T-cell (primary cell): ENCODE measurements around the gene STEEP1. TPM values are rescaled to one million over a fixed set of nuclear protein-coding genes. Genes with fewer than 3 reads are reported as not detected.
"Not testable (repeated sequence)": the region's sequence is repeated elsewhere in the genome, so short reads cannot be mapped to it uniquely, and the experiment has no call there.

Experiments used
- ATAC-seq, 4 experiments: fragments of 200-7000 bp in 3 of 4; fragments of 150-1000 bp in 1 of 4; cut with Tn5 transposase; replicated peaks in 1 of 4; 1 replicate in 3 of 4; 2 replicates in 1 of 4; pipeline ENCODE4 v1.10.0; 2021; ENCODE audit warnings: moderate library complexity in 3 of 4, mild to moderate bottlenecking in 2 of 4, moderate number of reproducible peaks in 1 of 4
- CTCF ChIA-PET, 2 donors: fragments of 300-600 bp; sonication (Branson Sonifier 250); formaldehyde crosslinking; loops; one replicate each; lab custom pipeline; 2022; ENCODE audit warnings: antibody characterized with exemption in 2 of 2; lab: Charles Lee
- POLR2A ChIA-PET, 2 donors: fragments of 300-600 bp; sonication (Branson Sonifier 250); formaldehyde crosslinking; loops; one replicate each; lab custom pipeline; 2022; ENCODE audit warnings: antibody characterized with exemption in 2 of 2; lab: Charles Lee
- DNase-seq, 35 experiments: peaks; one replicate each; pipeline versions ENCODE4 v3.0.0 to v3.0.0-alpha.2; 2013 to 2023
- H3K27ac ChIP-seq: one replicate; pipeline ENCODE4 v1.5.1; 2013; ENCODE audit warnings: low read length
- H3K27me3 ChIP-seq, 2 experiments: replicated peaks in 1 of 2; 1 replicate in 1 of 2; 2 replicates in 1 of 2; pipeline versions ENCODE4 v1.6.1 to v1.7.0; 2013; ENCODE audit warnings: low read length in 1 of 2, mixed read lengths in 1 of 2; ENCODE audit not compliant: control insufficient read depth in 2 of 2, insufficient read depth in 2 of 2; ENCODE audit errors: extremely low read depth in 1 of 2
- H3K36me3 ChIP-seq, 2 donors: 1 replicate in 1 of 2; 2 replicates in 1 of 2; pipeline versions ENCODE4 v1.6.1 to v1.7.0; 2013; ENCODE audit warnings: low read length in 1 of 2; ENCODE audit not compliant: control insufficient read depth in 2 of 2, insufficient read depth in 1 of 2; ENCODE audit errors: extremely low read depth in 1 of 2
- H3K4me1 ChIP-seq, 2 experiments: 1 replicate in 1 of 2; 2 replicates in 1 of 2; pipeline versions ENCODE4 v1.6.1 to v1.7.0; 2013; ENCODE audit warnings: low read length in 2 of 2, mixed read lengths in 1 of 2; ENCODE audit not compliant: insufficient read depth in 2 of 2, control insufficient read depth in 1 of 2; ENCODE audit errors: extremely low read depth in 1 of 2
- H3K4me3 ChIP-seq, 2 donors: 1 replicate in 1 of 2; 2 replicates in 1 of 2; pipeline versions ENCODE4 v1.5.1 to v1.7.0; 2013; ENCODE audit warnings: mild to moderate bottlenecking in 2 of 2, low read length in 1 of 2, moderate library complexity in 1 of 2; ENCODE audit not compliant: control insufficient read depth in 1 of 2; ENCODE audit errors: extremely low read depth in 1 of 2
- H3K9me3 ChIP-seq: 2 replicates; pipeline ENCODE4 v1.7.0; 2013
- H3K27ac Mint-ChIP-seq, 2 donors: one replicate each; pipeline ENCODE4 v1.8.0; 2020 to 2021; ENCODE audit warnings: mild to moderate bottlenecking in 2 of 2, mixed read lengths in 2 of 2
- H3K27me3 Mint-ChIP-seq, 2 donors: one replicate each; pipeline ENCODE4 v1.8.0; 2021 to 2022; ENCODE audit warnings: mixed read lengths in 2 of 2
- H3K36me3 Mint-ChIP-seq: one replicate; pipeline ENCODE4 v1.8.0; 2021; ENCODE audit warnings: mixed read lengths
- H3K4me1 Mint-ChIP-seq, 3 donors: one replicate each; pipeline ENCODE4 v1.8.0; 2020 to 2022; ENCODE audit warnings: mixed read lengths in 3 of 3, mild to moderate bottlenecking in 1 of 3
- H3K4me3 Mint-ChIP-seq, 3 donors: one replicate each; pipeline ENCODE4 v1.8.0; 2020 to 2022; ENCODE audit warnings: mild to moderate bottlenecking in 3 of 3, mixed read lengths in 3 of 3, moderate library complexity in 3 of 3
- H3K9me3 Mint-ChIP-seq, 3 donors: one replicate each; pipeline ENCODE4 v1.8.0; 2020 to 2022; ENCODE audit warnings: mixed read lengths in 3 of 3
- WGBS: methylation state at CpG from one replicate; pipeline ENCODE4 v1.1.5; 2013; ENCODE audit warnings: missing lambda C conversion rate; ENCODE audit not compliant: insufficient coverage; 5-methylcytosine and 5-hydroxymethylcytosine counted together
- total RNA-seq, 35 experiments: library from RNA in 6 of 35; stranded (reverse) in 6 of 35; fragments of 120-200 nt in 1 of 35; gene quantifications; one replicate each; pipeline versions ENCODE4 v1.2.1 to v1.2.4 and lab custom pipeline; 2013 to 2026

The STEEP1 gene
- total RNA-seq, 5 donors from 2014 or later (not counting 1 experiment from before 2014, with no cell fraction given), result 19.3 to 25.0 (median 21.4) TPM

- peaks cover 3 to 18% of the 10 kb centered on the region in 2 experiments for H3K4me1 ChIP-seq
- H3K4me1 Mint-ChIP-seq, result peaks cover 15 to 20% (median 16%) of the 10 kb centered on the region in 3 donors
- H3K27ac ChIP-seq, H3K9me3 Mint-ChIP-seq, H3K4me3 Mint-ChIP-seq, DNase-seq, H3K36me3 Mint-ChIP-seq, H3K9me3 ChIP-seq, H3K4me3 ChIP-seq, H3K27ac Mint-ChIP-seq, H3K27me3 Mint-ChIP-seq, H3K27me3 ChIP-seq, ATAC-seq, H3K36me3 ChIP-seq: not testable (repeated sequence)
- POLR2A ChIA-PET, result interaction anchor here in 1 of 2 donors (0.7 kb wide), 1 partner anchor 101 kb away, joined by 11 read pairs; the partner anchor contains the start of gene NKRF
- no CpG with 5 or more reads among the region's 10 CpGs for WGBS
- CTCF ChIA-PET, result interaction anchor here in 1 of 2 donors (0.7 kb wide), 1 partner anchor 800 kb away, joined by 3 read pairs; no protein-coding TSS in a partner anchor
Measured at GRCh38 chrX:119505145-119505544, 60.1 kb downstream of the STEEP1 start.

- Mint-ChIP-seq H3K9me3 (no peaks in the 10 kb centered on the region), H3K4me1 (peaks cover 15 to 21% (median 16%) of the 10 kb centered on the region in 3 donors), H3K27ac (peak overlapping the region in 1 of 2 donors; percentile 91), H3K4me3 (no peak overlapping the region), H3K36me3 (no peaks in the 10 kb centered on the region), H3K27me3 (no peaks in the 10 kb centered on the region)
- Histone ChIP-seq H3K4me1 (peaks cover 3 to 18% of the 10 kb centered on the region in 2 experiments), H3K4me3 (no peak overlapping the region), H3K27ac (peak overlapping the region; percentile 54), H3K9me3 (no peaks in the 10 kb centered on the region), H3K27me3 (no peaks in the 10 kb centered on the region), H3K36me3 (no peaks in the 10 kb centered on the region)
- DNase-seq (no peak), ATAC-seq (no peak)
- 80% methylated on average over 1 of the region's 2 CpGs for WGBS
- CTCF ChIA-PET, result no interaction called here
- POLR2A ChIA-PET, result no interaction called here
Measured at GRCh38 chrX:119503484-119503861, 61.7 kb downstream of the STEEP1 start.

- H3K27ac ChIP-seq, result peak overlapping the region; percentile 54
- Mint-ChIP-seq H3K9me3 (no peaks in the 10 kb centered on the region), H3K36me3 (no peaks in the 10 kb centered on the region), H3K27me3 (no peaks in the 10 kb centered on the region), H3K27ac (peak overlapping the region; percentile 91), H3K4me3 (peak overlapping the region in 1 of 3 donors; percentile 41), H3K4me1 (peaks cover 15 to 21% (median 16%) of the 10 kb centered on the region in 3 donors)
- peak; percentile 34 to 95 (median 68) for ATAC-seq
- no peaks in the 10 kb centered on the region for H3K36me3 ChIP-seq
- no peaks in the 10 kb centered on the region for H3K9me3 ChIP-seq
- no peak overlapping the region for H3K4me3 ChIP-seq
- POLR2A ChIA-PET, result no interaction called here
- WGBS, result no CpG with 5 or more reads among the region's 11 CpGs
- CTCF ChIA-PET, result no interaction called here
- no peaks in the 10 kb centered on the region for H3K27me3 ChIP-seq
- DNase-seq, result peak in 31 of 35 experiments; percentile 1 to 58 (median 25)
- peaks cover 3 to 18% of the 10 kb centered on the region in 2 experiments for H3K4me1 ChIP-seq
Measured at GRCh38 chrX:119502727-119503483, 62.3 kb downstream of the STEEP1 start.

- 91% methylated on average over 5 of the region's 7 CpGs for WGBS
- H3K27me3 ChIP-seq, result no peaks in the 10 kb centered on the region
- Mint-ChIP-seq H3K36me3 (no peaks in the 10 kb centered on the region), H3K4me3 (no peak overlapping the region), H3K27me3 (peaks cover 0 to 4% of the 10 kb centered on the region in 2 donors), H3K9me3 (no peaks in the 10 kb centered on the region), H3K27ac (peak overlapping the region; percentile 91), H3K4me1 (peaks cover 16 to 29% (median 20%) of the 10 kb centered on the region in 3 donors)
- H3K36me3 ChIP-seq, result no peaks in the 10 kb centered on the region
- DNase-seq (no peak), ATAC-seq (no peak)
- POLR2A ChIA-PET, result no interaction called here
- no peaks in the 10 kb centered on the region for H3K9me3 ChIP-seq
- H3K27ac ChIP-seq, result no peak overlapping the region
- H3K4me1 ChIP-seq, result peaks cover 3 to 18% of the 10 kb centered on the region in 2 experiments
- CTCF ChIA-PET, result interaction anchor here in 1 of 2 donors (0.7 kb wide), 1 partner anchor 587 kb away, joined by 4 read pairs; no protein-coding TSS in a partner anchor
- no peak overlapping the region for H3K4me3 ChIP-seq
Measured at GRCh38 chrX:119501511-119502148, 63.6 kb downstream of the STEEP1 start.

- POLR2A ChIA-PET, result no interaction called here
- H3K4me1 Mint-ChIP-seq, result peaks cover 22 to 36% (median 30%) of the 10 kb centered on the region in 3 donors
- no peak overlapping the region for H3K27ac Mint-ChIP-seq
Measured at GRCh38 chrX:119500061-119500800, 65.0 kb downstream of the STEEP1 start.

GRCh38 chrX:119497185-119497584 lies 68.0 kb downstream of the STEEP1 start:
- Histone ChIP-seq H3K27ac (no peak overlapping the region), H3K27me3 (no peaks in the 10 kb centered on the region), H3K36me3 (no peaks in the 10 kb centered on the region), H3K4me3 (no peak overlapping the region), H3K9me3 (no peaks in the 10 kb centered on the region), H3K4me1 (peaks cover 2 to 14% of the 10 kb centered on the region in 2 experiments)
- no peaks in the 10 kb centered on the region for H3K9me3 Mint-ChIP-seq
- H3K36me3 Mint-ChIP-seq, result no peaks in the 10 kb centered on the region
- ChIA-PET POLR2A (no interaction called here), CTCF (interaction anchor here in 1 of 2 donors (0.7 kb wide), 1 partner anchor 9 kb away, joined by 5 read pairs; no protein-coding TSS in a partner anchor)
- DNase-seq (no peak), ATAC-seq (no peak)
- H3K27ac Mint-ChIP-seq, result no peak overlapping the region
- no peak overlapping the region for H3K4me3 Mint-ChIP-seq
- WGBS, result no CpG with 5 or more reads among the region's 1 CpG
- peaks cover 13 to 27% (median 21%) of the 10 kb centered on the region in 3 donors for H3K4me1 Mint-ChIP-seq
- H3K27me3 Mint-ChIP-seq, result peaks cover 0 to 4% of the 10 kb centered on the region in 2 donors

More at GRCh38 chrX:119500061-119500800, 65.0 kb downstream of the STEEP1 start:
- CTCF ChIA-PET, result no interaction called here
- H3K9me3 ChIP-seq, result no peaks in the 10 kb centered on the region
- Mint-ChIP-seq H3K36me3 (no peaks in the 10 kb centered on the region), H3K4me3 (no peak overlapping the region), H3K27me3 (peaks cover 0 to 4% of the 10 kb centered on the region in 2 donors), H3K9me3 (no peaks in the 10 kb centered on the region)
- peaks cover 3 to 26% of the 10 kb centered on the region in 2 experiments for H3K4me1 ChIP-seq
- no peak overlapping the region for H3K27ac ChIP-seq
- no peaks in the 10 kb centered on the region for H3K27me3 ChIP-seq
- 100% methylated on average over 2 of the region's 13 CpGs for WGBS
- DNase-seq (no peak), ATAC-seq (no peak)
- no peak overlapping the region for H3K4me3 ChIP-seq
- H3K36me3 ChIP-seq, result no peaks in the 10 kb centered on the region
